GM21529 (cell line): ENCODE results near the gene PRSS56.

ENCODE experiments used
- ATAC-seq: cut with Tn5 transposase; IDR thresholded peaks from one replicate; pipeline ENCODE4 v1.9.1; 2021; ENCODE audit not compliant: unreplicated experiment

The PRSS56 gene

DNA sequence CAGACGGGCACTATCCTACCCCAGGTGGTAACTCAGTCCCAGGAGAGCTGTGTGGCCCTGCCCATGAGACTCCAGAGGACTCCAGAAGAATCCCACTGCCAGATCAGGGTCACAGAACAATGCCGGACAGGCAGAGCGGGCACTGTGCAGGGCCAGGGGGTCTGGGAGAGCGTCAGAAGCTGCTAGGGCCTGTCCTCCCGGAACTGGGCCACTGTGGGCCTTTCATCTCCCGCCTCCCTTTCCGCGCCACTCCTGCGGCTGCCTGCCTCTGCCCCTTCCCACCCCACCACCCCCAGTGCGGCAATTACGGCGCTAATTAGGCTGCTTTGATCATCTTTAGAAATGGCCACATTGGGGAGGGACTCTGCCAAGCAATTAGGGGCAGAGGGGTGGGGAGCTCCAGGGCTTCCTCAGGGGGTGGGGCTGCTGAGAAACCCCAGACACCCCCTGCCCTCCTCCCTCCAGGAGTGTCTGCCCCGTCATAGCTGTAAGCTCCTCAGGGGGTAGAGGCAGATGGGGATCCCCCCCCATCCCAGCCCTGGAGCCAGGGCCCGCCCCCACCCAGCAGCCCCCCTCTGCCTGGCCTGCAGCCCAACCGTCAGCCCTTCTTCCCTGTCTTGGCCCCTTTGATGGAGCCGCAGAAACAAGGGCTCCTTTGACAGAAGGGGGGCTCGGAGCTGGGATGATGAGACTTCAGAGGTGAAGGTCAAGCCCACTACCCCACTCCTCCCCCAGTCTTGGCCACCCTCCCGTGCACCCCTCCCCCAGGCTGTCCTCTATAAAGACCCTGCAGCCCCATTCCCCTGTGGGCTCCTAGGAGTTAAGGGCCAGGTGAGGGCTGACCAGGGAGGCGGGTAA, at the start of gene PRSS56:
Gene PRSS56 (plus strand): TSS at position 808 of the 858 bp plus-strand sequence. CDS start 211 bp downstream, outside the sequence.
- no peak for ATAC-seq

DNA sequence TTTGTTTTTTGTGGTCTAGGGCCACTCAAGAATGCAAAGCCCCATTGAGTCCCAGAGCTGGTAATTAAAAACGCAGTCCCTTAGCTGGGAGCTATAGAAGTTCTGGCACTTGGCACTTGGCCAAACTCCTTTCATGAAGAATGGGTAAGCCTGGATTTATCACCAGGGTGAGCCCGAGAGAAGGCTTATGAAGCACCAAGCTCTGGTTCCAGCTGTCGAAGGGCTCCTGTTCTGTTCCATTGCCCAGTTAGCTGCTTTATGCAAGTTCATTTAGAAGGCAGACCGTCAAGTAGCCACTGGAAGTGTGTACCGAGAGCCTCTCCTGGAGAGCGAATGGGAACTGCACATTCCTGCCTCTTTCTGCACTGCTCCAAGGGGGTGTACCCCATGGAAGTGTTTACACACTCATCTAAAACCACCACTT, 46.7 kb upstream of the PRSS56 start:
- no peak for ATAC-seq

DNA sequence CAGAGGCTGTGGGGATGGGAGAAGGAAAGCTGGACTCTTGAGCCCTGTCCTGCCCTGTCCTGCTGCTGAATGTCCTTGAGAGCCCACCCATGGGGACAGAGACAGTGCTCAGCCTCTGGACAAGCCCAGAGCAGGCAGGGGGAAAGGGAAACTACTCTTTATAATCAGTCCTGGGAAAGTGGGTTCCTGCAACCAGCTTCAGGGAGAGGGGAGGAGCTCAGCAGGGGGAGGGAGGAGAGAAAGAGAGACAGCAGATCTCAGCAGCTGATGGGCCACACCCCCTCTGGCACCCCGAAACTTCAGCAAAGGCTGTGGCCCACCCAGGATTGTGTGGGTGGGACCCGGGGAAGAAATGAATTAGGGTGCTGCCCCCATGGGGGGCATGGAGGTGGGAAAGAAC, 44.1 kb upstream of the PRSS56 start:
- ATAC-seq = no peak

- ATAC-seq = no peak
Observed at GRCh38 chr2:232476791-232477190, 43.4 kb upstream of the PRSS56 start.

DNA sequence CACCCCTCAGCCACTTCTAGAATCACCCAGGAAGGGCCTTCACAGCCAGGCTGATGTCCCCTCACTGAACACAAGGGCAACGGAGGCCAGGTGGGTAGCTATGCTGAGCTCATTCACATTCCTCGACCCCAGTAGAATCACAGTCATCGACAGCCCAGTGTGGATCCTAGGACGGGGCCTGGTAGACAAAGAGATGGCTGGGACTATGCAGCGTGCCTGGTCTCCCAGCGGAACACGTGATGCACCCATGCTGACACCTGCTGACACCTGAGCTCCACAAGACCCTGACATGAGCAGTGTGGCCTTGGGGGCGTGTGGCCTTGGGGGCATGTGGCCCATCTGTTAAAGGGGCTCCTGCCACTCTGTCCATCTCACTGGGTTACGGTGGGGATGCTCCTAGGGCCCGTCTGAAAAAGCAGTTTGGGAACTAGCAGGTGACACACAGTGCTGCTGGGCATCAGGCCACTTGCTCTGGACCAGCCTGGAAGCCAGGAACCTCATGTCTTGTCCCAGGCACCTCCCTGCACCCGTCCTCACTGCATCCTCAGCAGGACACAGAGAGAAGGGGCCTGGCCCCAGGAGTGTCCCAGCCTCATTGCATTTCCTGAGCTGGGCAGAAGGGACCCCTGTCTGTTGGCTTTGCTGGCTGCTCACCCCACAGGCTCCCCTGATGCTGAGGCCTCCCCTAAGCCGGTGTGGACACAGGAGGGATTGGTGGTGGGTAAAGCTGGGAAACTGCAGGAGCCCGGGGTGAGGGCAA, 42.3 kb upstream of the PRSS56 start:
- no peak for ATAC-seq

DNA sequence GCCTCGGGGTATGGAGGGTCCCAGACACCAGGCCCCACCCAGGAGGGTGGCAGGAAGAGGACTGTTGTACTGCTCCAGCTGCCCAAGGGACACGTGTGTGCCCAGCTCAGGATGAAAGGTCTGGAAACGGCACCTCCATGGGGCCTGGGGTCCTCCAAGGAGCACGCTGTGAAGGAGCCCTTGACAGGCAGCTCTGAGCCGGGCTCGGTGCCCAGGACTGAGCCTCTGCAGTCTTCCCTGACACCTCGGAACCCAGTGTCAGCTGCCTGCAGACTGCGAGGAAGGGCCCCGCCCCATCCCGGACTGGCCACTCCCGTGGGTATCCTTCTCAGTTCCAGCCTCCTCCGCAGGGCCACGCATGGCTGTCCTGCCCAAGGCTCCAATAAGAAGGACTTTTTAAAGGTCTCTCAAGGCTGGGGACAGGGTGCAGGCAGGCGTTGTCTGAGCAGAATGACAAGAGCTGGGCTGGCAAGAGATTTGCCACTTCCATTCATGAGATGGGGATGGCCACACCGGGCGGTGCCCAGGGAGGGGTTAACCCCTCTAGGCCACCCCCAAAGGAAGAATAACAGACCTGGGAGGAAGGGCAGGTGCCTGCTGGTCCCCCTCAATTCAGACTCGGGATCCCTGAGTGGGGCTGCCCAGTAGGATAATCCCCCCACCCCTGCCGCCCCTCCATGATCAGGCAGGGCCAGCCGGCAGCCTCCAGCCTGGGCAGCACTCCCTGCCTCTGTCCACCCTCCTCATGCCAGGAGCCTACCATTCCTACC, 41.4 kb upstream of the PRSS56 start:
- ATAC-seq = no peak

DNA sequence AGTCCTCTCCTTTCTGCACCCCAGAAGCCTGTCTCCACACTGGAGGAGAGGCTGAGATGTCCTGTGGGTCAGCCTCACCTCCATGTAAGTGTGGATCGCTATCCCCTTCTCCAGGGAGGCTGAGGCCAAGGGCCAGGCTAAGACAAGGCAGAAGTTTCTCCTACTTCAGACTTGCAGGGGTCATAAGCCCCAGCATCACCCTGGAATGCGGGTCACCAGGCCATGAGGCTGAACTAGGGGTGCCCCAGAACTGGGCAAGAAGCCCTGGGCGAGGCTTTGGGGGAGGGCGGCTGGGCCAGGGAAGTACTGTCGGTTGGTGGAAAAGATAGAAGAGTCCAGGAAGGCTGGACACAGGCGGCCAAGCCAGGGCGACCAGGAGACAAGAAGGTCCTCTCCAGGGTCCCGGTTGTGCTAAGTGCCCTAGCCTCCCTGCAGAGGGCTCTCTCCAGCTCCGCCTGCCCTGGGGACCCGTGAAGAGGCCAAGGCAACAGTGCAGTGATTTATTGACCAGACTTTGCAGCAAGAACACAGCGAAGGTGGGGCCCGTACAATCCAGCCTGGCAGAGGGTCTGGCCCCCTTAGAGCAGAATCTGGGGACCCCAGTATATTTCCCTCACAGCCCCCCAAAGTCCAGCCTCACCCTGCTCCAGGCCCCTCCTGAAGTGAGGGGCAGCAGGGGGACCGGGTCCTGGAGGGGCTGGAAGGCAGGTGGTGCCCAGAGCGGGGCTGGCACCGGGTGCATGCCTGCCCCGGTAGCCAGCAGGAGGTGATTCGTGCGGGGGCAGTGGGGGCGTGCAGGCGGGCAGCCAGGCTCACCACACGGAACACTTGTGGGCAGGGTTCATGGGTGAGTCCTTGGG, 40.6 kb upstream of the PRSS56 start:
- ATAC-seq = no peak

GRCh38 chr2:232480201-232481190, 39.7 kb upstream of the PRSS56 start:
- no peak for ATAC-seq

DNA sequence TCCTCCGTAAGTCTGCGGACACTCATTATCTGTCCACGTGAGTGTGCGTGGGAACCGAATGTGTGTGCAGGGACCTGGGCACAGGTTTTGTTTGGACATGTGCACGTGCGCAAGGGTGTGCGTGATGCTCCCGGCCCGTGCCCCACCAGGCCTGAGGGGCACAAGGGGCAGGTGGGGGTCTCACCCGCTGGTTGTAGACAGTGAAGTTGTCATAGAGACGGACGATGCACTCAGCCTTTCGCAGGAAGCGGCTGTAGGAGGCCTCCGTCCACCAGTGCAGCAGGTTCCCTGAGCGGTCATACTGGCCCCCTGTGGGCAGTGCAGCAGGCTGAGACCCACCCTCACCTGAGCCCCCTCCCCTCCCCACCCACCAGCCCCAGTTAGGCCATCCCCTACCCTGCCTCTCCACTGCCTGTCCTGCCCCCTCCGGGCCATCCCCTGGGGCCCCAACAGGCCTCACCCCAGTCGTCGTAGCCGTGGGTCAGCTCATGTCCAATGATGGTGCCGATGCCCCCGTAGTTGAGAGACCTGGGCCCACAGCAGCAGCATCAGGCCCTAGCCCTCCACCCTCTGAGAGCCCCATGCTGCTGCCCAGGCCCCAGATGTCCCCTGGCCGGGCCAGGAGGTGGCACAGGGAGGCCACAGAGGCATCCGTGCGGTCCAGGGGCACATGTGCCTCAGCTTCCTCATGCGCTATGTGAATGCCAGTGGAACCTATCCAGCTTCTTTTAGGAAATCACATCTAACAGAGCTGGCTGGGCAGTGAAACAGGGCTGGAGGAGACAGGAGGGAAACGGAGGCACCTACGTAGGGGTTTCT, 38.7 kb upstream of the PRSS56 start:
- ATAC-seq = no peak

DNA sequence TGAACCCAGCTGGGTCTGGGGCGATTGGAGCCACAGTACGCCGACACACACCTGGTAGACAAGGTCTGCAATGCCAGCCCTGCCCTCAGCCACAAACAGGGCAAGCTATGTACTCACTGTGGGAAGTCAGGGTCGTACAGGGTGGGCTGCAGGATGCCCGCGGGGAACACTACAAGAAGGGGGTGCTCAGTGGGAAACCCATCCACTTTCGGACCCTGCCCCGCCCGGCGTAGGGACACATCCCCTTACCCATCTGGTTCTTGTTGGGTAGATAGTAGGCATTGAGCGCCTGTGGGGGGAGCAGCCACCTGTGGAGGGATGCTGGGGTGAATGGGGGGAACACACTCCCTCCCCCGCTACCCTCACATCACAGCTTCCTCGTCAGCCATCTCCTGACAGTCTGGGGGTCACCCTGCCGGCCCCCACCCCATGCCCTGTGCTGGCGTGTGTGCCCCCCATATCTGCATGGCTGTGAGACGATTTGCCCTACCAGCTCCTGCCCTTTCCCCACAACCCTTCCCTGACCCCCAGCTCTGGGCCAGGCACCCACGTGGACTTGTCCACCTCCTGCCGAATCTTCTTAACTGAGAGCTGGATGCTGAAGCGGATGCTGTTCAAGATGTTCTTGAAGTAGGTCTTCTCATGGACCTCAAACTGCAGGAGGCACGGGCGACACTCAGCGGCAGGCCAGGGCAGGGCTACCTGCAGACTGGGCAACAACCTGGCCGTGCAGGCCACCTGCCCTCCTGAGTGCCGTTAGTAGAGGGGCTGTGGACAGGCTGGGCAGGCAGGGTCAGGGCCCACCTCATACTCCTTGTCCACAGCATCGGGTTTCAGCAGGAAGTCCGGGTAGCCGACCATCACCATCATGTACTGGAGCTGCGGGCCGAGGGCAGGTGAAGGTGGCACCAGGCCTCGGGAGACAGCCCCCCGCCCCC, 37.6 kb upstream of the PRSS56 start:
- no peak for ATAC-seq

GRCh38 chr2:232483311-232483922, 36.8 kb upstream of the PRSS56 start:
- ATAC-seq = no peak

DNA sequence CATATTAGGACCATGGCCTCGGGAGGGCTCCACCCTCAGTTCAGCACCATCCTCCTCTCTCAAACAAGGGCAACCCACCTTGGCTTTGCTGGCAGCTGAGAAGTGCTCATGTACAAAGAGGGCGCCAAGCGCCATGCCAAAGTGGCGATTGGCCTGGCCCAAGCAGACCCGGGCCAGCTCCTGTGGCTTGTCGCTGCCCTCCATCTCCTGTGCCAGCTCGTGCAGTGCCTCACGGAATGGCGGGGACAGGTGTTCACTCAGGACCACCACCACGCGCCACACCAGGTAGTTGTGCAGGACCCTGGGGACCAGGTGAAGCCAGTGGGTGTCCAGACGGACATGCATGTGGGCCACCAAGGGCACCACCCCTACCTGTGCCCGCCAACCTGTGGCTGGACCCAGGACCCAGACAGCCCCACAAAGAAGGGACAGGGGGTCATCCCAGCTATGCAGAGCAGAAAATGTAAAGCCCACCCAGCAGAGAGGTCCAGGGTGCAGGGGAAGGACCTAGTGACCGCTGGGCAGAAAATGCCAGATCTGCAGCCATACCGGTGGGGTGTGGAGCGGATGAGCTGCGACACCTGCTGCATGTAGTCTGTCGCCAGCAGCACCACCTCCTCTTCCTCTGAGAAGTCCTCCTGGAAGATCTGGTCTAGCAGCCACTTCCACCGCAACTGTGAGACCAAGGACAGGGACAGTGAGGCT, 36.1 kb upstream of the PRSS56 start:
- no peak for ATAC-seq

DNA sequence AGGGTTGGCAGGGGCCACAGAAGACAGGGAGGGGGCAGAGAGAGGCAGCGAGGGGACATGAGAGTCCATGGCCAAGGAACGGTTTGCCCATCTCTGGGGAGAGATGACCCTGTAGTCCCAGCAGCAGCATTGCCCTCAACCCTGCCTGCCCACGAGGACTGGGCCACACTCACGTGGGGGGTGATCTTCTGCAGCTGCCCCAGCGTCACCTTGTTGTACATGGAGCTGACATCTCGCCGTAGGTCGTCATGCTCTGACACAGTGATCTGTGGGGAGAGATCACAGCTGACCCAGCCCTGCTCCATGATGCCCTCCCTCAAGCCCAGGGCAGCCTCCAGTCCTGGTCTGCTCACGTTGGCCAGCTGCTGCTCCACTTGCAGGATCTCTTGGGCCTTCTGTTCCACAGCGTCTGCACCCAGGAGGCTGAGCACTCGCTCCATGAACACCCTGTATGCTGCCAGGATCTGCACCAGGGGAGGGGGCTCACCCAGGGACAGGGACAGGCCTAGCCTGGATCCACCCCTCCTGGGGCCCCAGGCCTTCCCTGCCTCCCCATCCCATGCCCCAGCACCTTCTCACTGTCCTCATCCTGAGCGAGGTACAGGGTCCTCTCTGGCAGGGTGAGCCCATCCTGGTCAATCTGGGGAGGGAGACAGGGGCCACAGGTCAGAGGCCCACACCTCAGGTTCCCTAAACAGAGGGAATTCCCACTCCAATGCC, 35.4 kb upstream of the PRSS56 start:
- ATAC-seq = no peak

DNA sequence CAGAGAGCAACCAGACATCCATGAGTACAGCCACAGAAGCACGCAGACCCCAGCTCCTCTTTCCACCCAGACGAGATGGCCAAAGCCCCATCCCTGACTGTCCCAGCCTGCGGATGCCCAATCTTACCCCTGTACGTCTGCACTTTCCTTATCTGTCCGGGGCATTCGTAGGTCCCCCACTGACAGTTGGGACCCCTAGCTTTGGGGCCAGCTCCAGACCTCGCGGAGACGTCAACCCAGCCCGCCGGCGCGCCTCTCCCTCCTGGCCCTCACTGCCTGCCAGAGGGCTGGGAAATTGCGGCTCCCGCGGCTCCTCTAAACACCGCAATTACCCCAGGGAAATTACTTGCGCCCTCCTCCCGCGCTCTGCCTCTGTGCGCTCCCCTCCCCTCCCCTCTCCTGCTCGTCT, 34.8 kb upstream of the PRSS56 start:
- no peak for ATAC-seq

GRCh38 chr2:232485757-232486557, 34.2 kb upstream of the PRSS56 start:
- no peak for ATAC-seq
